ENCODE data around the gene ARHGEF16.

ARHGEF16 gene

DNA sequence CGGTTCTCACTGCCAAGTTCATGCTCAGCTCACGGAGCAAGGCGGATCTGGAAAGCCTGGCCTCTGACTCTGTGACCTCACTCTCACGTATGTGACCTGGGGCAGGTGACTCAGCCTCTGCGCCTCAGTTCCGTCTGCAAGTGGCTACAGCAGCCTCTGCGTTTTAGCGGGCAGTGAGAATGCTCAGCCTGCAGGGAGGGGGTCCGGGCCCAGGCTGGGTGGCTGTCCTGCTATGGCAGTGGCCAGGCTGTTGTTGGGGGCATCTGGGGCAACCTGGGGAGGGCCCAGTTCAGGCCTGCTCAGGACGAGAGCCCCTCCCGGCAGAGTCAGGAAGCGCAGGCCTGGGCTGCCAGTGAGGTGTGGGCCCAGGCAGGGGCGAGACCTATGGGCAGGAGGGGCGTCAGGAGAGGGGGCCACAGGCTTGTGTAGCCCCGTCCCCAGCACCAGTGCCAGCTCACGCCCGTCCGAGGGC is 27.9 kb downstream of the ARHGEF16 start:
- peak; percentile 46 for DNase-seq (ENCODE audit: low spot score)

DNA sequence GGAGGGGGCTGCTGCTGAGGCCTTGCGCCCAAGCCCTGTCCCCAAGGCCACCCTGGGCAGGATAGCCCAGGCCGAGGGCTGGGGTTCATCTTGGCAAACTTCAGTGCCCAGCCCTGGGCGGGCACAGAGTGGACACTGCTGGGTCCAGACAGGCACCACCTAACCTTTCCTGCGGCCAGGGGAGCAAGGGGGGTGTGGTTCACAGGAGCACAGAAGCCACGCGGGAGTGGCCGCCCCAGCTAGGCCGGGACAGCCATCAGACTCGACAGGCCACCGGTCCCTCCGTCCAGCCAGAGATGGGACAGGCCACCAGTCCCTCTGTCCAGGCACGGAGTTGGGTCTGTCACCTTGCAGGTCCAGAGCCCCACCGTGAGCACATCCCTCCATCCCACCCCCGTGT is 28.9 kb downstream of the ARHGEF16 start:
- DNase-seq (ENCODE audit: low spot score), result no peak

DNA sequence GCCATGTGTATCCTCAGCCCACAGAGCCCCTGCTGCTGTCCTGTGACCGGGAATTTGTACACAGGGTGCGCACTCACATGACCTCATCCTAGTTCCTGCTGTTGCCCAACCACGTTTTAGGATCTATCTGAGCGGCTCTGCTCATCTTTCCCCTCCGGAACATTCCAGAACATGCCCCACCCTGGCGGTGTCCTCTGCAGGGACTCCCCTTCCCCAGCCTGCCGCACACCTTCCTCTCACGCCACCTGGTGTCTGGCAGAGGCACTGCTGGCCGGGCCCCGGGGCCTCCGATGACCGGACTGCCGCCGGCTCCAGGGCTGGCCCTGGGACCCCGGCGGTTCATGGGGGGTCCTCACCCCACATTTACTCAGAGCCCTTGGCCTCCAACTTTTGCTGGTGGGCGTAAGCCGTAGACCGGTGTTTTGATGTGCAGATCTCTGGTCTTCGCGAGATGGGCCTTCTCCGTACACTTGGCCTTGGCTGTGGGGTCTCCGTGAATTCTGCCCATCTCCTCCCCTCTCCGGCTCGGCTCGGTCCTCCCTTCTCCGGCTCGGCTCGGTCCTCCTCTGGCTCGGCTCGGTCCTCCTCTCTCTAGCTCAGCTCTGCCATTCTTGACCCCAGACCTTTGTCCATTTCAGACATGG is 29.5 kb downstream of the ARHGEF16 start:
- DNase-seq (ENCODE audit: low spot score), result peak; percentile 73

DNA sequence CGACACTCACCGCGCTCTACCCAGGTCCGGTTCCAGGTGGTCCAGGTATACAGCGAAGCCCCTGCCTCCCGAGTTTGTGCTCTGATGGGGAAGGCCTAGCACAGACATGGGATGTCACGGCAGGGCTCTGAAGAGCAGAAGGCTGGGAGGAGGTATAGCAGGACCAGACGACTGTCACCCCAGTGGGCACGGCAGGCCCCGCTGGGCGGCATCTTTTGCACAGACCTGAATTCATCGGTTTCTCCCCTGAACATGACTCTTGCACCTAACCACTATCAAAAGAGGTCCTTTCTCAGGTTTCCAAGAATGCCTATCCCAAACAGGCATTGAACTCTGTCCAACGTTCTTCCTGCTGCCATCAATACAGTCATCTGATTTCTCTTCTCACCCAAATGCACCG is 30.6 kb downstream of the ARHGEF16 start:
- no peak for DNase-seq (ENCODE audit: low spot score)

DNA sequence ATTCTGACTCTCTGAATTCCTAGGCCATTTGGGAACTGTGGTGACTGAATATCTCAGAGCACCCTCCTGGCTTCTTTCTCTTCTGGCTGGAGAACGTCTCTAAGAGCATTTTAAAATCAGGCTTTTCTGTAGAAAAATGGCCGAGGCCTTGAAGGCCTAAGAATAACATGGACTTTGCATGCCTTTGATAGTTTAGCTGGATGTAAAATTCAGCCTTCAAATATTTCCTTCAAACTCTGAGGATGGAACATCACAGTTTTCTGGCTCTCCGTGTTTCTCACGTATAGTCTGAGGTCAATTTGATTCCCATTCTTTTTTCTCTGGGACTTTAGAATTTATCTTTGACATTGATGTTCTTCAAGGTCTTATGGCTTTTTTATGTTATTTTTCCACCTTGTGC is 34.0 kb downstream of the ARHGEF16 start:
- no peak for DNase-seq (ENCODE audit: low spot score)

DNA sequence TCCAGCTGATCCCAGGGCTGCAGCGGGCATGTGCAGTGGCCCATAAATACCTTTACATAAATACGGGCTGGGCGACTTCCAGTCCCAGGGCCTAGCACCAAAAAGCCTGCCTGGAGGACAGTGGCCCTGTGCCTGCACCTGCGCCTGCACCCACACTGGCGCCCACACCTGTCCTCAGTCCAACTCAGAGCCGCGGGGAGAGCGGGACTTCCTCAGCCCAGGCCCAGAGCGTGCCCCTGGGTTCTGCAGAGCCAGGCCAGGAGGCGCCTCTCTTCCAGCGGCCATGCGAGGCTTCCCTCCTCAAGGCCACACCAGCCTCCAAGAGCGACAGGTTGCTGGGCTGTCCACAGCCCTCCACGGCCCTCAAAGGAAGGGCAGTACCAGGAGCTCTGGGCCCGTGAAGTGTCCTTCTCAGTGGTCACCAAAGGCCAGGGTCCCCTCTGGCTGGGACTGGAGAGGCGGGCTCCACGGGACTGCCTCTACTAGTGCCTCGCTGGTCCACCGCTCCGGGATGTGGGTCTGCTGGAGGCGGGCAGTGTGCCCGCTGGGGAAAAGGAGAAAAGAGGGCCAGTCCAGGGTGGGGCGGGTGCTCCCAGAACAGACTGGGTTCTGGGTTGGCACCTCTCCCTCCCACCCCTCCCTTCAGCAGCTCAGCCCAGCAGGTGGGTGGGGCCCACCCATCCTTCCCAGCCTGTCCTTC is 35.7 kb downstream of the ARHGEF16 start:
- DNase-seq (ENCODE audit: low spot score), result no peak

DNA sequence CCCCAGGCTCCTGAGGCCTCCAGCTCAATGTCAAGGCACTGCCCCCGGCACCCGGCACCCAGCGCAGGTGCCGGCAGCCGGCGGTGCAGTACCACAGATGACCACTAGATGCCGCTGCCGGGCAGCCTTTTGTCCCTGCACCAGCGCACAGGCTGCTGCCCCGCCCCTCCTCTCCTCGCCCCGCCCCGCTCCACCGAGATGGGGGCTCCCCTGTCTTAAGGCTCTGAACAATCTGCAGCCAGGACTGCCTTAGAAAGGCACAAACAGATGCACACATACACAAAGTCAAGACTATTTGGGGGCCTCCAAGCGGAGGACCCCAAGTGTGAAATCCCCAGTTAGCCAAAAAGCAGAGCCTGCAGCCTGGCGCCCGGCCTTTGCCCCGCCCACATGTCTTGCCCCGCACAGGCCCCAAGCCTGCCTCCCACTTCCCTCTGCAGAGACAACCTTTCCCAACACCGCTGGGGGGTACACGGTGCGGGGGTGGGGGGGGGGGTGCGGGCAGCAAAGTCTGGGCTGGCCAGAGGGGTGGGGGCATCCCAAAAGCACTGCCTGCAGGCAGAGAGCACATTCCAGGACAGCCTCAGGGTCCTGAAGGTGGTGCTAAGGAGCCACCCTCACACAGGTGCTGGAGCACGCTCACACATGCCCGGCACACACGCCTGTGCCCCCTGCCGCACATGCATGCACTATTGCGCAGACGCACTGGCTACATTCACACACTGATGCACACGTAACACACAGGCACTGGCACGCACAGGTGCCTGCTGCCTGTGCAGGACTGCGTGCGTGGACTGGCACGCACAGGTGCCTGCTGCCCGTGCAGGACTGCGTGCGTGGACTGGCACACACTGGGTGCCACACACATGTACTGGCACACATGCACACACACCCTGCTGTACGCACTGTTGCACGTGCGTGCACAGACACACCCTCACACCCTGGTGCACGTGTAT is 37.1 kb downstream of the ARHGEF16 start:
- DNase-seq (ENCODE audit: low spot score), result peak; percentile 92

DNA sequence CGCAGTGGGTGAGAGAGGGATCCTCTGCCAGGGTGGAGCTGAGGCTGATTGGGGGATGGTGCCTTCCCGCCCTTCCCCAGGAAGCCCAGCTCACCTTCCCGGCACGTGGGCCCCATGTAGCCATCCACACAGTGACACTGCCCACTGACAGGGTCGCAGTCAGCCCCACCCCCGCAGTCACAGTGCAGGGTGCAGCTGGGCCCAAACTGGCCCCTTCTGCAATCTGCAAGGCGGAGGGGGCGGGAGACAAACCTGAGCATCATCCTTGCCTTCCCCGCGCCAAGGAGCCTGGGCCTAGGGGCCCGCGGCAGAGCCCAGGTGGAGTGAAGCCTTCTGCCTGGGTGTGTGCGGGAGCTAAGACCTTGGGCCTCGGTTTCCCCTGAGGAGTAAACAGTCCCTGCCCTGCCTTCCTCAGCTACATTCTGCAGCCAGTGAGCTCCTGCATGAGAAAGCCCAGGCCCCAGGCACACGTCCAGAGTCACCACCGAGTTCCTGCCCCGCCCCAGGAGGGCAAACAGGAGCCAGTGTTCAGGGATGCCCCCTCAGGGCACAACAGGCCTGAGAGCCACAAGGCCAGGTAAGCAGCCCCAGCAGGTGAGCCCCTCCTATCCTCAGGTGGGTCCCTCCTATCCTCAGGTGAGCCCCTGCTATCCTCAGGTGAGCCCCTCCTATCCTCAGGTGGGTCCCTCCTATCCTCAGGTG is 38.2 kb downstream of the ARHGEF16 start:
- DNase-seq (ENCODE audit: low spot score), result no peak

DNA sequence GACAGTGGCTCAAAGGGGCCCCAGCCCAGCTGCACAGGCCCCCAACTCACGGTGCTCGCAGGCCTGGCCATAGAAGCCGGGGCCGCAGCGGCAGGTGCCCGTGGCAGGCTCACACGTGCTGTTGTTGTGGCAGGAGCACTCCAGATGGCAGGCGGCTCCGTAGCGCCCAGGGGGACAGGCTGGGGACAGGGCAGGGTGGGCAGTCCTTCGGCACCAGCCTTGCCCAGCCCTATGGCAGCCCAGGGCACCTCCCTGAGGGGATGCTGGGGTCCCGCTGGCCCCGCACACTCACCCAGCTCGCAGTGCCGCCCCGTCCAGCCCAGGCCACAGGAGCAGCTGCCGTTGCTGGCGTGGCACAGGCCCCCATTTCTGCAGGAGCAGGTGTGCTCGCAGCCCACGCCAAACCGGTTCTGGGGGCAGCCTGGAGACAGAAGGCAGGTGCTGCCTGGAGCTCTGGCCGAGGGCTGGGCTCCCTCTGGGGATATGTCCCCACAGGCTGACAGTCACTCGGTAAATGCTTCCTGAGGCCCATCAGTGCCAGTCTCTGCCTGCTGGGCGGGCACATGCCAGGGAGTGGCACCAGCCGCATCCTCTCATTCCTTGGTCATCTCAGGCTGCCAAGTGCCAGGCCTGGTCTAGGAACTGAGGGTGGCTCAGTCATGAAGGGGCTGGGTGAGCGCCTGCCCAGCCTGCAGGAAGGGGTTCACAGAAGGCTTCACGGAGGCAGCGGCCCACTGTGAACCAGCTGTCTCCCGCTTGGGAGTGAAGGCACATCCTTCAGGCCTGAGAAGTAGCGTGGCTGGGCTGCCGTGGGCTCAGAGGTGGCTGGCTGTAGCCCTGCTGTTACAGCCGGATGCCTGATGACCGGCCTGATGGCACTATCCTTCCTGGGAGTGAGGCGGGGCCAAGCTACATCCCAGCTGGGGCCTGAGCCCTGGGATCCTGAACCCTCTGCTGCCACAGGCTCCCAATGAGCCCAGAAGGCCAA is 40.1 kb downstream of the ARHGEF16 start:
- DNase-seq (ENCODE audit: low spot score), result no peak

DNA sequence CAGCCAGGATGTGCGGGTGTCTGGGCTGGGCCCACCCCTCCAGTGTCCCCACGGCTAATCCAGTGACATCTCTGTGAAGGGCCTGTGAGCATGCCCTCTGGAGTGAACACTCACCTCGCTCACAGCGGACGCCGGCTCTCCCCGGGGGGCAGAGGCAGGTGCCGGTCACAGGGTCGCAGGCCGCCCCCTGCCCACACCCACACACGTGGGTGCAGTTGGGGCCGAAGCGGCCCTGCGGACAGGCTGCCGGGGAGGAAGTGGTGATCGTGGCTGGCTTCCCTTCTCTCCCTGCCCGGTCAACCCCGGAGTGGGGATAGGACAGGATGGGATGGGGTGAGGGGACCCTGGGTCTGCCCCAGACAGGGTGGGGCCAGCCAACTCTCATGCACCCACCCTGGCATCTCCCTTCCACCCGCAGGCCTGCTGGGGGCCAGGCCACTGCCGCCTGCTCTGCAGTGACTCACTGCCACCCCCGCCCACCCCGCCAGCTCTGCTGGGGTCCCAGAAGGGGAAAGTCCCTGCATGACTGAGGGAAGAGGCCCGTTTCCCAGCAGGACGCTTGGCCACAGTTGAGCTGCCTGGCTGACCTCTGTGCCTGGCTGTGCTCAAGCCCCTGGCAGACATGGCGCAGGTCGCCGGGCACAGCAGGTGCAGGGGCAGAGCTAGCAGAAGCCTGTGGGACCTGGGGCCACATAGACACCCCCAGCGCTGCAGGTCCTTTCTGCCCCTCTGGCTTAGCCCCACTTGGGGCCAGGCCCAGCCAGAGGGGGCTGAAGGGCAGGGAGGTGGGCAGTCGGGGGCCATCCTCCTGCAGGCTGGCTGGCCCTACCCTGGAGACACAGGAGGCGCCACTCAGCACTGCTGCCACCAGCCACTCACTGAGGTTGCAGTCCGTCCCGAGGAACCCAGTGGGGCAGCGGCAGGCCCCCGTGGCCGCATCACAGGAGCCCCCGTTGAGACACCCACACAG is 41.6 kb downstream of the ARHGEF16 start:
- no peak for DNase-seq (ENCODE audit: low spot score)

DNA sequence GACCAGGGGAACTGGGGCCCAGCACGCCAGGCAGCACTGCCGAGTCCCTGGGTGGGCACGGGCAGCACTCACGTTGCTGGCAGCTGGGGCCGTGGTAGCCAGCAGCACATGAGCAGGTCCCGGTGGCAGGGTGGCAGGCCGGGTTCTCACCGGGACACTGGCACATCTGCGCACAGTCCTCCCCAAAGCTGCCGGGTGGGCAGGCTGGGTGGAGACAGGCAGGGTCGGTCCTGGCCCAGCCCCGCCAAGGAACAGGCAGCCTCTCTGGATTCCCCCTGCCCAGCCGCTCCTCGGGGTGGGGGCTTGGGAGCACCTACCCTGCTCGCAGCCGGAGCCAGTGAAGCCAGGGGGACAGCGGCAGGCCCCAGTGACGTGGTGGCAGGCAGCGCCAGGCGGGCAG is 42.5 kb downstream of the ARHGEF16 start:
- no peak for DNase-seq (ENCODE audit: low spot score)

DNA sequence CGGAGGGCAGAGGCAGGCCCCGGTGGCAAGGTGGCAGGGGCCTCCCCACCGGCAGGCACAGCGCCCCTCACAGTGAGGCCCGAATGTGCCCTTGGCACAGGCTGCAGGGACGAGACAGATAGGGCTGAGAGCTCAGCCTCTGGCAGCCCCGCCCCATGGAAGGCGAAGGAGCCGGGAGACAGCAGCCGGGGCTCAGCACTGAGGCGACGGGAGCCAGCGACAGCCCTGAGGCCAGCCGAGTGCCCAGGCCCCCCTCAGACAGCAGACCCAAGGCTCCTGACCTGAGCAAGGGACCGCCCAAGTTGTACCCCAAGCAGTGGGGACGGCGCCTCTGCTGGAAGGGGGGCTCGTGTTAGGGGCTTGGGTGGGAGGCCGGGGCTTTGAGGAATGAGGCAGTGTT is 43.1 kb downstream of the ARHGEF16 start:
- DNase-seq (ENCODE audit: low spot score), result no peak

DNA sequence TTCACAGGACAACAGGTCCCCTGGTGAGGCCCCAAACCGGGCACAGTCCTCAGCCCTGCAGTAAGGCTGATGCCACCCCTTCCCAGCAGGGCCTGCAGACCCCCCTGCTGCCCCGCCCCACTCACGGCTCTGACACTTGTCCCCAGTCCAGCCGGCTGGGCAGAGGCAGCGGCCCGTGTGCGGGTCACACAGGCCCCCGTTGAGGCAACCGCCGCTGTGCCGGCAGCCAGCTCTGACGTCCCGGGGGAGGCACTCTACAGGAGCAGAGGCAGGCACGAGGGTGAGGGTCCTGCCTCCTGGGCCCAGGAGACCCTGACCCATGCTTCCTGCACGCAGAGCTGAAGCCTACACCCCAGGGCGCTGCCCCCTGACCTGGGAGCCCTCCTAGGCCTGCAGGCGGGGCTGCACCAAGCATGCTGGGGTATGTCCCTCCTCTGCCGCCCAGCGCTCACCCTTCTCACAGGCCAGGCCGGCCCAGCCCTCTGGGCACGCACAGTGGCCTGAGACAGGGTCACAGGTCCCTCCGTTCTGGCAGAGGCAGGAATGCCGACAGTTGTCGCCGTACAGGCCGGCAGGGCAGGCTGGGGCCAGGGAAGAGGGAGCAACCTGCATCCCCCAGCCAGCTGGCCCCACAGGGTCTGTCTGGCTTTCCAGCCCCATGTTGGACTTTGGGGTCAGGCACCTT is 43.9 kb downstream of the ARHGEF16 start:
- DNase-seq (ENCODE audit: low spot score), result no peak

DNA sequence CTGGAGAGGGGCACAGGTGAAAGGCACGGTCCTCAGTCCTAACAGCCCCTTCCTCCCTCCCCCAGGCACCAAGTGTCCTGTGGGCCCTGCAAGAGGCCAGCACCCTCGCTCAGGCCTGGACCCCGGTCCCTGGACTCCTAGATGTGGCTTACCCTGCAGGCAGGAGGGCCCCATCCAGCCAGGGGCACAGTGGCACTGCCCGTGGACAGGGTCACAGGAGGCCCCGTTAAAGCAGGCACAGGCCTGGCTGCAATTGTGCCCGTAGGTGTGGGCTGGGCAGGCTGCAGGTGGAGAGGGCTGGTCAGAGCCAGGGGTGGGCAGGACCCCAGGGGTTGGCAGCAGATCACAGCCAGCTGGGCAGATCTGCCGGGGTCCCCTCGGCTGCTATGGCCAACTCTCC is 44.5 kb downstream of the ARHGEF16 start:
- DNase-seq (ENCODE audit: low spot score), result no peak

DNA sequence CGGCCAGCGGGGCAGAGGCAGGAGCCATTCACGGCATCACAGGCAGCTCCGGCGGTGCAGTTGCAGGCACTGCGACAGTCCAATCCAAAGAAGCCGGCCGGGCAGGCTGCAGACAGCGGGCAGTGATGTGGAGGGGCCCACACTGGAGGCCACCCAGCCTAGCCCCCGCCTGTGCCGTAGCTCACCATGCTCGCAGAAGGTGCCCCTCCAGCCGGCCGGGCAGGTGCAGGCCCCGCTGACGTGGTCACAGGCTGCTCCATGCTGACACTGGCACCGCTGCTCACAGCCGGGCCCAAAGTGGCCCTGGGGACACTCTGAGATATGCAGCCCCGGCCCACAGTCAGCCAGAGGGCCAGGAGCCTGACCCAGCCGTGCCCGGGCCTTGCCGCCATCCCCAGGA is 45.1 kb downstream of the ARHGEF16 start:
- DNase-seq (ENCODE audit: low spot score), result no peak

DNA sequence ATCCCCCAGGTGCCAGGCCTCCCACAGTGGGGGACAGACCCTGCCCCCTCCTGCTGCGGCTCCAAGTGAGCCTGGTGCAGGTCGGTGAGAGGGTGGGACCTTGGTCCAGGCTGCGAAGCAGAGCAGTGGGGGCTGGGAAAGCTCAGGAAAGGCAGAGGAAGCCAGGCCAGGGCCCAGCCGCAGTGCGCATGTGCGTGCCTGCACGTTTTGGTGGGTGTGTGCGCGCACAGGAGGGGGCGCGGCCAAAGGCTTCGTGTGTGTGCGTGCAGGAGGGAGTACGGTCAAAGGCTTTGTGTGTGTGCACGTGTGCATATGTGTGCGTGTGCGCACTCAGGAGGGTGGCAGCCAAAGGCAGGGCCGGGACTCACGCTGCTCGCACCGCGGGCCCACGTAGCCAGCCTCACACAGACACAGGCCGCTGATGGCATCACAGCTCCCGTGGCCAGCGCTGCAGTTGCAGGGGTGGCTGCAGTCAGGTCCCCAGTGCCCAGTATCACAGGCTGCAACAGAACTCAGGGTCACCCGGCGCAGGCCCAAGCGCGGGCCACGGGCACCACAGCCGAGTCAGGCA is 45.9 kb downstream of the ARHGEF16 start:
- DNase-seq (ENCODE audit: low spot score), result no peak

DNA sequence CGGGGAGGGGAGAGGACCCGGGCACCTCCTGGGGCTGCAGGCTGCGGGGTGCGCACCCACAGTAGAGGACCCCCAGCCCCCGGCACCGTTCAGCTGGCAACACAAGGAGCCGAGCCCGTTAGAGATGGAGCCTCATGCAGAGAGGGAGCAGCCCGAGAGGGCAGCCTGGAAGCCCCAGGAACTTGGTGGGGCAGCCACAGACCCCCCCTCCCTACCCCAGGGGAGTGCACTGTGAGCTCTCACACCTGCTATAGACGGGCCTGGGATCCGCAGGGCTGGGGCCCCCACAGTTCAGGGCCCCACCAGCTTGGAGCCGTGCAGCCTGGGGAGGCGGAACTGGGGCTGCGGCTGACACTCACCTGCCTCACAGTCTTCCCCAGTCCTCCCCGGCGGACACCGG is 47.0 kb downstream of the ARHGEF16 start:
- no peak for DNase-seq (ENCODE audit: low spot score)

DNA sequence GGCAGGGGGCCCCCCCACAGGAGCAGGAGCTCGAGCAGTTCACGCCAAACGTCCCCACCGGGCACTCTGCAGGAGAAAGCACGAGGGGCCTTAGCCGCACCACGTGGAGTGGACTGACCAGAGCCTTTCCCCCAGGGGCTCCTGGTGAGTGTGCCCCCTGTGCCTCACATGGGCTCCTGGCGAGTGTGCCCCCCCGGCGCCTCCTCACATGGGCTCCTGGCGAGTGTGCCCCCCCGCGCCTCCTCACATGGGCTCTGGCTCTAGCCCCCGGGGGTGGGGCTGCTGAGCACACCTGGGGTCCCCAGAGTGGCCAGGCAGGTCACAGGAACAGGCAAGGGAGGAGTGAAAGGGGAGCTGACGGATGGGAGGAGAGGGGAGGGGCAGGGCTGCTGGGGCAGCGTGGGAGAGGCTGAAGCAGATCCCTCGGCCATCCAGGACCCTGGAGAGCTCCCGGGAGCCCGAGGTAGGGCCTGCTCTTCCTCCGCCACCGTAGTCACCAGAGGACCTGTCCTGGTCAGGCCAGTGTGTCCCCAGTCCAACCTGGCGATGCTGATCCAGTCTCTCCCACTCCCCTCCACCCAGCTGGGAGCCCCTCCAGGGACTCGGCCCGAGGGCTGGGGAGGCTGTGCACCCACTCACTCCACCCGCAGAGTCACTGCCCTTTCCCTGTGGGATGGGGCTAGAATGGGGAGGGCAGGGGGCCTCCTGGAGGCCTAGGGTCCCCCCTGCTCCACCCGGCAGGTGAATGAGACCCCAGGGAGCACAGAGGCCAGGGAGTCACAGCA is 47.6 kb downstream of the ARHGEF16 start:
- peak; percentile 59 for DNase-seq (ENCODE audit: low spot score)
